Fibroblast of gingiva (primary cell): ENCODE data around the gene SMOC2.
"Not testable (repeated sequence)": the region's sequence is repeated elsewhere in the genome, so short reads cannot be mapped to it uniquely, and the experiment has no call there.

Experiments
- DNase-seq: peaks from one replicate; pipeline ENCODE4 v3.0.0-alpha.2; 2011; ENCODE audit warnings: low read depth

The SMOC2 gene

DNA sequence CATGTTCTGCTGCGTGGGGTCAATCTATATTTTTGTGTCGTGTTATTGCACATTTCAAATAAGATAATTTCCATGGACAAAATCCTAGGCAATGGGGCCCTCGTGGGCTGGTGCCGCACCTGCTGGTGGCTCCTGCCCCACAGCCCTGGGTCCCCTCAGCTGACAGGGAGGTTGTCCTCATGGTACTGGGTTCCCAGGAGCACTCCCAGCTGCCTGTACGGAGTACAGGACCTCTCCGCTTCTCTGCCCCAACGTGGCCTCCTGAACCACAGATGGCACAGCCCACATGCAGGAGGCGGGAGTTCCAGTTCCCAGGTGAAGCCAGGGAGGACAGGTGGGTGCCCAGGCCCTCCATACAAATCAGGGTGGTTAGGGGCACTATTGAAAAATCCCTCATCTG lies 243.5 kb downstream of the SMOC2 start:
- no peak for DNase-seq

DNA sequence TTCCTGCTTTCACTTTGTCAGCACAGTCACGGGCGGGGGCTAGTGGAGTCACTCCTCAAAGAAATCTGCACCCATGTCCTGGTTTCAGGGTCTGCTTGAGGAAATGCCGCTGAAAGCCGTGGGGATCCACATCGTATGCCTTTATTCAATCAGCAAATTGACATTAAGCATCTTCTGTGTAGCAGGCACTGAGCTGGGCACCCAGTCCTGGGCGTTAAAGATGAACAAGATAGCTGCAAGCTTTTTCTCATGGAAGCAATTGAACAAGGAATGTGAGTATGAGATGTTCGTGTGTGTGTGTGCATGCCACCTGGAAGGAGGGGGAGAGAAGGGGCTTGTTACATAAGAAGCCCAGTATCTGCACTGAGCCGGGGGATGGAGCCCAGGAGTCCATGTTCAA lies 243.9 kb downstream of the SMOC2 start:
- no peak for DNase-seq

DNA sequence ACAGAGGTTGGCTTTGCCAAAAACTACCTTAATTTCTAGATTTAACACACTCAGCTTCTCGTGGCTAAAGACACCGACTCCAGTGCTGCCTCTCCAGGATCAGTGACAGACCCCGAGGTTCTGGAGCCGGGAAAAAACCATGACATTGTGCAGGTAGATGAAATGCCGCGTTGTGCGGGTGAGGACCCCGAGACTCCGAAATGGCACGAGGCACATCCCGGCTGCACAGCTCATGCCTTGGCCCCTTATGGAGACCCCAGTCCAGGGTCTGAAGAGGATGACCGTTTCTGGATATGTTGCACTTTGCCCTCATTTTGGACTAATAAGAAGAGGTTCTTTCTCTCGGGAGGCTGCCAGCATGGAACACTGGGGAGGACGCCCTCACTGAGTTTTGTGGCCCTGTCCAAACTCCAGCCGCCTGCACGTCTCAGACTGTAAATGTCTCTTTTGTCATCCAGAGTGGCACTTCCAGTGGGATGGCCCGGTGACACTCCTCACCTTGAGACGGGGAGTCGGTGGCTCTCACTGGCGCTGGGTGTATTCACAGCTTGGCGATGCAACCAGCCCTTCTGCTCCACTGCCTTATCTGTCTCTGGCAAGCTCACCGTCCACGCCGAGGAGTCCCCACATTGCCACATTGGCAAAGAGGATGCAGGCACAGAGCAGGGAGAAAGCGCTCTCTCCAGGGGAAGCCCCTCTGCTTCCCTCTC lies 245.2 kb downstream of the SMOC2 start:
- no peak for DNase-seq

DNA sequence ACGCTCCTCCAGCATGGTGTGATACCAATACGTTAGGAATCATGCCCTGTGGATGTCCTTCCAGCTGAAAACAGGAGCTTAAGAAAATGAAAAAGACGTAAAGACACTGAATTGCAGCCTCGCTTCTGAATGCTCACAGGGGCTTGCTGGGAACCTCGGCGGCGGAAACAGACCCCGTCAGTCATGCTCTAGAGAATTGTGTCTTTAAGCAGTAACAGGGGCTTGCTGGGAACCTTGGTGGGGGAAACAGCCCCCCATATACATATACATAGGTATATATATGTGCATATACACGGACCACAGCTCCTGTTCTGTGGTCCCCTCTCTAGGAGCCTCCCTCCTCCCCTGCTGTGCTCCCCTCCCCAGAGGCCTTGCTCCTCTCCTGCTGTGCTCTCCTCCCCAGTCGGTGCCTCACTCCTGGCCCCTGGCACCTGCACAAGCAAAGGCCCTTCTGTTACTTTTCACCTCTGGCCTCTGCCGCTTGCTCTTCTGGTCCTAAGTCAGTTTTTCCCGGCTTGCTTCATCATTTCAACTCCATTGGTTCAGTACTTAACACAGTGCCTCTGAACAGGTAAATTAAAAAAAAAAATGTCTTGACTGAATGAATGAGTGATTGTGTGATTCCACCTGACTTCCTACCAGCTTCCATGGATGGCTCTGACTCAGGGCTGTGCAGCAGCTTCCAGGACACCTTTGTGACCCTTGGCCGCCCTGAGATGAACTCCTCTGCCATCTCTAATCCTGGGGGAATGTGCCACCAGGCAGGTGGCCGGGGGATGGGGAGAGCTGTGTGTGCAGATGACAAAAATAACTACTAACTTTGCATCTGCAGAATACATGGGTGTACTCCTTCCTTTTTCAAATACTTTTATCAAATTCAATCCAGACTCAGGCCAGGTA lies 246.1 kb downstream of the SMOC2 start:
- DNase-seq: no peak

DNA sequence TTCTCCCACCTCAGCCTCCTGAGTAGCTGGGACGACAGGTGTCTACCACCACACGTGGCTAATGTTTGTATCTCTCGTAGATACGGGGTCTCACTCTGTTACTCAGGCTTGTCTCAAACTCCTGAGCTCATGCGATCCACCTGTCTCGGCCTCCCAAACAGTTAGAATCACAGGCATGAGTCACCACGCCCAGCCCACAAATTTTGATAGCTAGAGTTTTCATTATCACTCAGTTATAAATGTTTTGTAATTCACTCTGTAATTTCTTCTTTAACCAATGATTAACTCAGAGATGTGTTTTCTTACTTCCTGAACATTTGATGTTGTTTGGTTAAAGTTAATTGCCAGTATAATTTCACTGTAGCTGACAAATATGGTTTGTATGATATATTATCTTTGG lies 249.3 kb downstream of the SMOC2 start:
- DNase-seq: no peak

DNA sequence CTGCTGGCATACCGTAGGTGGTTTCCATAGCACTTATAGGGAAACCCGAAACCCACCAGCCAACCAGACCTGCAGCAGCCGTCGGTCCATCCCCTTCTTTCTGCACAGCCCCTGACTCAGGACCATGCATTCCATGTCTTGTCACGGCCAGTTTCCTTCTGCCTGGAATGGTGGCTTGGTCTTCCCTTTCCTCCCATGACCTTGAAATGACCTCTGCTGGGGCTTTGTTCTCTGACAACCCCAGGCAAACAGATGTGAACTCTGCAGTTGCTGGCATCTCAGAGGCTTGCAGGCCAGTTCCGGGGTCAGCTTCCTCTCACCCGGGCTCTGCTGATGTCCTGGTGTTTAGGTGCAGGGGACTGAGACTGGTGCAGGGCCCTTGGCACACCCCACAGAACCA lies 250.8 kb downstream of the SMOC2 start:
- no peak for DNase-seq

DNA sequence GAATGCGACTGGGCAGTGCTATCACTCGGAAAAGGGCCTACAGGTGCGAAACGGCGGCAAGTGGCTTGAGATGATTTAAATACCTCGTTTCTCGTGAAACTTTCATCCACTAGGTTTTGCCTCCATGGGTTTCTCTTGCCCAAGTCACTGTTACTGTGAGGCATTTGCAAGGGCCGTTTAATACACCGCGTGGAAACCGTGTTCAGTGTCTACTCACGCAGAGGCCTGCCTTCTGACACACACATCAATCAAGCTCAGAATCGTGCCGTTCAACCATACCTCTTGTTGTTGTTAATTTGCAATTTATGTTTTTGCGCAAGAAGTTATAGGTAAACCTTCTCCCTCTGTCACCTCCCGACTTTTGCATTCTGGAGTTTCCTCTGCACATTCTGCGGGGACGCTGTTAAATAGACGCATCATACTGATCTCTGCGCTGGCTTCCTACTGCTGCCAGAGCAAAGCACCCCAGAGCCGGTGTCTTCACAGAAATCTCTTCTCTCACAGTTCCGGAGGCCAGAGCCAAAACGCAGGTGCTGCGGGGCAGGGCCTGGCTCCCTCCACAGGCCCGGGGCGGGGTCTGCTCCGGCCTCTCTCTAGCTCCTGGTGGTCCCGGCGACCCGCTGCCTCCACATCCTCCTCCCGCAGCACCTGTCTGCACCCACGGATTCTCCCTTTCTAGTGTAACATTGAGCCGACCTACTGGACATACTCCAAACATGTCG lies 251.4 kb downstream of the SMOC2 start:
- no peak for DNase-seq

DNA sequence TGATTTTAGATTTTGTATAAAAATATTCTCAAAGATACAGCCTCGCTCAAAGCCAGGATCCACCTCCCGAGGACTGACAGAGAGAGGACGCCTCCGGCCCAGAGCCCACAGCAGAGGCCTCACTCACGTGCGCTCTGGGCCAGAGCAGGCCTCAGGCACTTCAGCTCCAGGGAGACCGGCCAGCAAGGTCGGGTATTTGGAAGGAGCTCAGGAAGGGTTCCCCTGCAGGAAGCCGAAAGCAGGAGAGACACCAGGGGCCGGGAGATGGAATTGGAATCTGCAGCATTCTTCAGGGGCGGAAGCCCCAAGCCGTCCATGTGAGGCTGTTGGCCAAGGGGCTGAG lies 251.9 kb downstream of the SMOC2 start:
- DNase-seq: not testable (repeated sequence)

DNA sequence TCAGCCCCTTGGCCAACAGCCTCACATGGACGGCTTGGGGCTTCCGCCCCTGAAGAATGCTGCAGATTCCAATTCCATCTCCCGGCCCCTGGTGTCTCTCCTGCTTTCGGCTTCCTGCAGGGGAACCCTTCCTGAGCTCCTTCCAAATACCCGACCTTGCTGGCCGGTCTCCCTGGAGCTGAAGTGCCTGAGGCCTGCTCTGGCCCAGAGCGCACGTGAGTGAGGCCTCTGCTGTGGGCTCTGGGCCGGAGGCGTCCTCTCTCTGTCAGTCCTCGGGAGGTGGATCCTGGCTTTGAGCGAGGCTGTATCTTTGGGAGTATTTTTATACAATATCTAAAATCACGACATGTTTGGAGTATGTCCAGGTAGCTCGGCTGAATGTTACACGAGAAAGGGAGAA lies 253.8 kb downstream of the SMOC2 start:
- DNase-seq: not testable (repeated sequence)

DNA sequence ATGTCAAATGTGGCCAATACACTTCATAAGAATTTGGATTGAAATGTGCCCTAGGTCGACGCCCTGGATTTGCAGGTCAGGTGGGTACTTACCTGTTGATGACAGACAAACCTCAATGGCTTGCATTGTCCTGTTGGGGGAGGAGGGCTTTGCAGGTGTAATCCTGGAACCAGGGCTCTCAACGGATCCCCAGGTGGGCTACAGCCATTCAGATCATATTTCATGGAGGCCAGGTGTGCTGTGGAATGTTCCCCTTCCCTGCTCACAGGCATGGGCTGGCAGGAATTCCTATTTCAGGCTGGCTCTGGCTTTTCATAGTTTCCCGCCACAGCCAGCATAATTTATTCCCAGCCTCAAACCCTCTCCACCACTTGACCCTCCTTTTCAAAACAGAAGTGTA lies 254.7 kb downstream of the SMOC2 start:
- DNase-seq: no peak

DNA sequence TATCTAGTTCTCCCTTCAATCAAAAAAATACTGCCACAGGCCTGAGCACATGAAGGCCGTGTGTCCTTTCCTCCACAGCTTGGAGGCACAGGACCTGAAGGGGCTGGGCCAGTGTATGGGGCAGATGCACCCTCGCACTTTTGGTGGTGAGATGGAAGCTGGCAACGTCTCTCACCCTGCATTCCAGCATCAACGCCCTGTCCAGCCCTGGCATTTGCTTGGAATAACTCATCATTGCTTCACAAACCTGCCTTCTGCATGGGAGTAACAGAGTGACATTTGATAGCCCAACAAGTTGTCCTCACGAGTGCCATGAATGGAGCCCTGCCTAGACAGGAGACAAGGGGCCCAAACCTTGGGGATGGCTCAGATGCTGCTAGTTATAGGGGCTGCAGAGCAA lies 257.9 kb downstream of the SMOC2 start:
- no peak for DNase-seq

DNA sequence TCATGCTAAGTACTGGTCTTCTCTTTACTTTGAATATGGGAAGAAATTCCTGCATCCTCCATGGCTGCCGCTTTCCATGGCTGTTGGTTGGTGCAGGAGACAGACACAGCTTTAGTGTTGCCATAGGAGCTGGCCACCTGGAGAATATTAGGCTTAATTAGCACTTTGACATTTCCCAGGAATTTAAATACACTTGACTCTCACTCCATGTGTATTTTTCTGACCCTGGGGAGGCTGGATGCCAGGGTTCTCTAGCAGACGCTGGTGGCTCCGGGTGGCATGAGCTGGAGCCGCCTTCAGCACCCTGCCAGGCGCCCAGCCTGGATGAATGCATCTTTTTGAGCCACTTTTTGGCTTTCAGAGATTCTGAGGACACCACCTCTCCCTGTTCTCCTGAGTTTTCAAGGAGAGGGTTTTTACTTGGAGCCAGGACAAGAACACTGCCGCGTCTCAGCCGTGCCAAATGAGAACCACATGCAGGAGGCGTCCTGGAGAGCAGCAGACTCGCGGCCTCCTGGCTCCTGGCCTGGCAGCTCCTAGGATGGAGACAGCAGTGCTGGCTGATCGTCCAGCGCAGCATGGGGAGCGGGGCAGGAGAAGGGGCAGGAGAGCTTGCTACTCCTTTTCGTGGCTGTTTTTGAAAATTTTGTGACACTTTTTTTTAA lies 258.8 kb downstream of the SMOC2 start:
- peak; percentile 12 for DNase-seq

DNA sequence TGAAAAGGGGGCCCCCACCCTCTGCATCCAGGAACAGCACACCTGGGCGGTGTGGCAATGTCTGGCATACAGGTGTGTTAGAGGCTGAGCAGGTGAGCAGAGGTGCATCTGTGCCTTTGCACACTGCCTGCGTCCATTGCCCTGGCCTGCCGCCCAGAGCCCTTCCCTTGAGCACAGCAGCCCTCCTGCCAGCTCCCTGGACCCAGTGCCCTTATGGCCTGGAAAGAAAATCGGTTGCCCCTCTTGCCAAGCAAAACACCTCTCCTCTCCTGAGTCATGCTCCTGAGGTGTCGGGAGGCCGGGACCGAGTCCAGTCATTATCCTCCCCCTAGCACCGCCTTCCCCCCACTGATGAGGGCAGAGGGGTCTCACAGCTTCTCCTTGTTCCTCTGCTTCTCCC lies 259.9 kb downstream of the SMOC2 start:
- no peak for DNase-seq

DNA sequence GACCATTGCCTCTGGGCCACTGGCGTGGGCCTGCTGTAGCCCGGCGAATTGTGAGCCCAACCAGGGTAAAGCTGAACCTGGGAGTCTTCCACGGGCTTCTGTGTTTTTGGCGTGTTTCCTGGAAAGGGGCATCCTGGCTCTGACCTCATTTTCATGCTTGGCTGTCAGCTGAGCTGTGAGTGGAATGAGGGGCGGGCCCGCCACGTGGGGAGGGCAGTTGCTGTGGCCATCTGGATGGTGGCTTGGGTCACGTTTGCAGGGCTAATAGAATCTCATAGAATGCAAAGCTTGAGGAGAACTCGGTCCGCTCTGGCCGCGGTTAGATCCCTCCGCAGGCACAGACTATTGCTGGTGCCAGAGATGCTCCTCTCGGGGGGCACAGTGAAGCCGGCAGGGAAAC lies 263.0 kb downstream of the SMOC2 start:
- no peak for DNase-seq

DNA sequence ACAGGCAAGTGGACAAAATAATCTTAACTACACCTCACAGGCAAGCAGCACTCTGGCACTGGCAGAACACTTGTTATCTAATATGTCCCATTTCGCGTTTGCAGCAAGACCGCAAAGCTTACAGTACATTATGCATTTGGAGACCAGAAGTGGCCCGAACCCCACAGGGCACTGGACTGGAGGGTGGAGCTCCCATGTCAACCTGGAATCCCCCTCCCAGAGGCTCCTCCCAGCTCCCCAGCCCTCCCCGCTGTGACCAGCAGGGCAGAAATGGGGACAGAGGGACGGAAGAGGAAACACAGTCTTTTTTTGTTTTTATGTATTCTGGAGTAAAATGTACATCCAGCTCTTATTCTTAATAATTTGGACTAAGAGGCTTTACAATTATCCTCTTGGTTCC lies 263.7 kb downstream of the SMOC2 start:
- DNase-seq: no peak

DNA sequence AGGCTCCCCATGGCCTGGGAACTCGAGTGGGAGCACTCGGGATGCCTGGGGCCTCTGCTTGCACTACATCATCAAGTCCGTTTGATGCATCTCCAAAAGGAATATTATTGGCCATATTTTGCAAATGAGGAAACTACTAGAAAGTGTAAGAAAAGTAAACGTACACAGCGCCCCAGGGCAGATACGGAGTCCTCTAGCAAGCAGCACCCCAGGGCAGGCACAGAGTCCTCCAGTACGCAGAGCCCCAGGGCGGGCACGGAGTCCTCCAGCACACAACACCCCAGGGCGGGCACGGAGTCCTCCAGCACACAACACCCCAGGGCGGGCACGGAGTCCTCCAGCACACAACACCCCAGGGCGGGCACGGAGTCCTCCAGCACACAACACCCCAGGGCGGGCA lies 264.3 kb downstream of the SMOC2 start:
- DNase-seq: not testable (repeated sequence)

DNA sequence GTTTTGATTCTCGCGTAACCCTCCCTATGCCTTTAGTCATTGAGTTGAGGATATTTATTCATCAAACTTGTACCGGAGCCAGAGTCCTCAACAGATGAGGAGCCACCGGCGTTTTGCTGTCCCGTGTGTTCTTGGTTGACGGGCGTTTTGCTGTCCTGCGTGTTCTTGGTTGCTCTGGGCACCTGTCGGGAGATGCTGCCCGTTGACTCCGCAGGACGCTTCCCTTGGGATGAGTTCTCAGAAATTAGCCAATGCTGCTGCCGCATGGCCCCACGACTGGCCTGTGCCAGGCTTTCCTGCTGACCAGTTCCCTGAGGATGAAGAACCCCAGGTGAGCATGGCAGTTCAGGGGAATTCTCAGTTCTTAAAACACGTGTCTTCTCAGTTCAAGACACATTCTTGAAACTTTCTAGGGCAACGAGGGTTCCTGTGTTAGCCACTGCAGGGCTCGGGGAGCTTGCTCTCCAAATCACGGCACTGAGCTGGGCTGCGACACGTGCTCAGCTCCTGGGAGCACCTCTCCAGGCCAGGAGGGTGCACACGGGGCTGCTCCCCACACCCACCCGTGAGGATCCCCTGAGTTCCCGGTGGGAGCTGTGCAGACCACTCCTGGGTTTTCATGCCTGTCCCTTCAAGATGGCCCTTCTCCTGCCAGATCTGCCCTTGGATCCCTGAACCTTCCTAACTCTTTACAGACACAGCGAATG lies 265.6 kb downstream of the SMOC2 start:
- DNase-seq: no peak

DNA sequence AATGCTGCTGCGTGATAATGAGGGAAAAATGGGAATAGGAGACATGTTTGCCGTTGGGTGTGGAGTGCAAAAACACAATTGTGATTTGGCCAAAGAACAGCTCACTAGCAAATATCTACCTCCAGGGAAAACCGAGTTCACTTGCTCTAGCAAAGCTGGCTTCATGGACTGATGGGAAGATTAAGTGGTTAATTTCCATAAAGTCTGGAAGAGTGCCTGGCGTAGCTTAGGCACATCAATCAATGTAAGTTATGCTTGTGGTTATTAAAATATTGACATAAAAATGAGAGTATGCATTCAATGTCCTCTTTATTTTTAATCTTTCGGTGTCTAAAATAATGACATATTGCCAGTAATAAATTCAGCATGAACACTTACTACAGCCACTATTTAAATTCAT lies 267.5 kb downstream of the SMOC2 start:
- DNase-seq: no peak

DNA sequence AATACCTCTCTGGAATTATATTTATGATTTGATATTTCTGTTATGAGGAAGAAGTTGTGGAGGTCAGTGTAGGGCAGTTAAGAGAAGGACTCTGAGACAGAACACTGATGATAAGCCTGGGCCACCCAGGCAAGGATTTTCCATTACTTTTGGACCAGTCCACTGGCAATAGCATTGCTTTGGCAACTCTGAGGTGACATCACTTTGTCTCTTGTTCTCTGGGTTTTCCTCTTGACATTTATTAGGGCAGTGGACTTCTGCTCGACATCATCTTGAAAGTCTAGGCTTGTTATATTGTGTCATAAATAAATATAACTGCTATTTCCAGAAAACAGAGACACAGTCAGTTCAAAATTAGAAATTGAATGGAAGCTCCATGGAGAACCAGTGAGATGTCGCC lies 268.0 kb downstream of the SMOC2 start:
- no peak for DNase-seq

DNA sequence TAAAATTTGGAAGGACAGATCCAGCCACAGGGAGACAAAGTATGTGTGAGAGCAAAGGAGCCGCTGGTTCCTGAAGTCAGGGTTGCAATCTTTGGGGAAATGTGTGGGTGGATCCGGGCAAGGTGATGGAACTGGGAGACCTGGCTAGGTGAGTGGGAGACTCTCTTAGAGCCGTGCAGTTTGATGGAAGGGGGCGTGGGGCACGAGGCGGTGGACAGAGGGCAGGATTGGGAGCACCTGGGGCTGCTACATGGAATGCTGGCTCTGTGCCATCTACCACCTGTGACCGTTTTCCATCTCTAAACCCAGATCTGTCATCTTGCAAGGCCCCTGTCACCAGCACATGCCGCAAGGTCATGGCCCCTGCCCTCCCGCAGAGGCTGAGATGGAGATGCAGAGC lies 268.4 kb downstream of the SMOC2 start:
- no peak for DNase-seq

DNA sequence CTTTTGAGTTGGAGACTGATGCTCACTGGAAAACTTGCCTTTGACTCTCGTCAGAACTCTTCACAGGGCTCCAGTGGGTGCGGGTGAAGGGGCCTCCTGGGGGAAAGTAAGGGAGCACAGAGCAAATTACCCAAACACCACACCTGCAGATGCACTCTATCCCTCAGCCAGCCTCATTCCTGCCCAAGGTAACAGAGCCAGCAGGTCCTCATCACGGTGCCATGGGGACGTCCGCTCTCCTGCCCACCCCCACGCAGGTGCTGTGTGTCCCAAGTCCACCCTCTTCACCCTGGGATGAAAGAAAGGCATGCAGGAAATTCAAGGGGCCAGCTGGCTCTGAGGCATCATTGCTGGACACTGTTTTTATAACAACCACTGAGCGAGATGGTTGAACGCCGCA lies 269.0 kb downstream of the SMOC2 start:
- DNase-seq: no peak
